WTC11 (cell line): ENCODE data around the gene WDR75. TPM values are rescaled to one million over a fixed set of nuclear protein-coding genes. Genes with fewer than 3 reads are reported as not detected.

Experiments used
- ATAC-seq: fragments of 200-7000 bp; cut with Tn5 transposase; 2 replicates; pipeline ENCODE4 v1.10.0; 2021; ENCODE audit warnings: mild to moderate bottlenecking, moderate library complexity
- CTCF ChIA-PET: fragments of 300-600 bp; sonication (Branson Sonifier 250); formaldehyde crosslinking; loops from one replicate; lab custom pipeline; 2021; ENCODE audit warnings: antibody characterized with exemption; lab: Charles Lee
- POLR2A ChIA-PET: fragments of 350-600 bp; sonication (Branson Sonifier 250); formaldehyde crosslinking; loops from one replicate; lab custom pipeline; 2021; ENCODE audit warnings: antibody characterized with exemption; lab: Charles Lee
- DNase-seq: peaks from one replicate; pipeline ENCODE4 v3.0.0; 2021; ENCODE audit warnings: low spot score
- H3K27ac Mint-ChIP-seq: 2 replicates; pipeline ENCODE4 v1.8.0; 2021; ENCODE audit warnings: mixed read lengths
- H3K27me3 Mint-ChIP-seq: 2 replicates; pipeline ENCODE4 v1.8.0; 2021; ENCODE audit warnings: low read depth, mild to moderate bottlenecking, moderate library complexity, mixed read lengths
- H3K36me3 Mint-ChIP-seq: 2 replicates; pipeline ENCODE4 v1.8.0; 2021; ENCODE audit warnings: mixed read lengths
- H3K4me1 Mint-ChIP-seq: 2 replicates; pipeline ENCODE4 v1.8.0; 2022; ENCODE audit warnings: mixed read lengths
- H3K4me3 Mint-ChIP-seq: 2 replicates; pipeline ENCODE4 v1.8.0; 2021; ENCODE audit warnings: mild to moderate bottlenecking, moderate library complexity, mixed read lengths
- H3K9me3 Mint-ChIP-seq: 2 replicates; pipeline ENCODE4 v1.8.0; 2021; ENCODE audit warnings: mixed read lengths
- CREM ChIP-seq: sonication (generic); formaldehyde crosslinking; IDR thresholded peaks from 2 replicates; pipeline ENCODE4 v1.8.1; 2022; ENCODE audit warnings: mild to moderate bottlenecking, missing genetic modification reagents, moderate library complexity
- ELF4 ChIP-seq: sonication (generic); formaldehyde crosslinking; IDR thresholded peaks from 2 replicates; pipeline ENCODE4 v1.8.1; 2022; ENCODE audit warnings: low read depth, mild to moderate bottlenecking, moderate library complexity, missing genetic modification reagents
- FOXJ3 ChIP-seq: sonication (generic); formaldehyde crosslinking; IDR thresholded peaks from 2 replicates; pipeline ENCODE4 v1.9.0; 2021; ENCODE audit warnings: missing genetic modification reagents, mild to moderate bottlenecking, borderline replicate concordance
- KAT7 ChIP-seq: sonication (generic); formaldehyde crosslinking; IDR thresholded peaks from 2 replicates; pipeline ENCODE4 v1.8.1; 2023; ENCODE audit warnings: missing genetic modification reagents, mild to moderate bottlenecking, borderline replicate concordance
- TP53 ChIP-seq: sonication (generic); formaldehyde crosslinking; IDR thresholded peaks from 2 replicates; pipeline ENCODE4 v1.8.1; 2023; ENCODE audit warnings: mild to moderate bottlenecking, missing genetic modification reagents
- ZNF138 ChIP-seq: sonication (generic); formaldehyde crosslinking; conservative IDR thresholded peaks from 2 replicates; pipeline ENCODE4 v1.8.1; 2022; ENCODE audit warnings: mild to moderate bottlenecking, moderate library complexity, missing genetic modification reagents
- ZNF263 ChIP-seq: sonication (generic); formaldehyde crosslinking; IDR thresholded peaks from 2 replicates; pipeline ENCODE4 v1.8.1; 2022; ENCODE audit warnings: low read depth, mild to moderate bottlenecking, moderate library complexity, missing genetic modification reagents
- ZNF671 ChIP-seq: fragments of 250-450 bp; sonication (Bioruptor Pico); IDR thresholded peaks from 2 replicates; pipeline ENCODE4 v1.8.0; 2021; ENCODE audit warnings: mild to moderate bottlenecking
- total RNA-seq: library from RNA; stranded (reverse); gene quantifications from 3 replicates; pipeline ENCODE4 v1.2.3, GENCODE V29; 2021
- TF ChIP-seq, protein P1 (sequence below): fragments of 250-450 bp; sonication (Bioruptor Pico); IDR thresholded peaks from 2 replicates; pipeline ENCODE4 v1.8.0; 2021; ENCODE audit warnings: mild to moderate bottlenecking
- TF ChIP-seq, protein P2 (sequence below): sonication (generic); formaldehyde crosslinking; IDR thresholded peaks from 2 replicates; pipeline ENCODE4 v1.8.1; 2023; ENCODE audit warnings: mild to moderate bottlenecking, missing genetic modification reagents, borderline replicate concordance
- TF ChIP-seq, protein P3 (sequence below): sonication (generic); formaldehyde crosslinking; IDR thresholded peaks from 2 replicates; pipeline ENCODE4 v1.8.1; 2023; ENCODE audit warnings: mild to moderate bottlenecking, missing genetic modification reagents, moderate library complexity
- TF ChIP-seq, protein P4 (sequence below): sonication (generic); formaldehyde crosslinking; IDR thresholded peaks from 2 replicates; pipeline ENCODE4 v1.8.0; 2022; ENCODE audit warnings: mild to moderate bottlenecking, missing genetic modification reagents
- TF ChIP-seq, protein P5 (sequence below): sonication (generic); formaldehyde crosslinking; IDR thresholded peaks from 2 replicates; pipeline ENCODE4 v1.8.0; 2023; ENCODE audit warnings: missing genetic modification reagents, mild to moderate bottlenecking, borderline replicate concordance
- TF ChIP-seq, protein P6 (sequence below): fragments of 250-450 bp; sonication (Bioruptor Pico); IDR thresholded peaks from 2 replicates; pipeline ENCODE4 v1.9.0; 2021; ENCODE audit warnings: moderate library complexity, mild to moderate bottlenecking, inconsistent platforms, borderline replicate concordance
- TF ChIP-seq, protein P7 (sequence below): fragments of 250-450 bp; sonication (Bioruptor Pico); IDR thresholded peaks from 2 replicates; pipeline ENCODE4 v1.9.0; 2021; ENCODE audit warnings: mild to moderate bottlenecking

WDR75 gene
- total RNA-seq, 1 experiment from 2014 or later, result 68.3 TPM

DNA sequence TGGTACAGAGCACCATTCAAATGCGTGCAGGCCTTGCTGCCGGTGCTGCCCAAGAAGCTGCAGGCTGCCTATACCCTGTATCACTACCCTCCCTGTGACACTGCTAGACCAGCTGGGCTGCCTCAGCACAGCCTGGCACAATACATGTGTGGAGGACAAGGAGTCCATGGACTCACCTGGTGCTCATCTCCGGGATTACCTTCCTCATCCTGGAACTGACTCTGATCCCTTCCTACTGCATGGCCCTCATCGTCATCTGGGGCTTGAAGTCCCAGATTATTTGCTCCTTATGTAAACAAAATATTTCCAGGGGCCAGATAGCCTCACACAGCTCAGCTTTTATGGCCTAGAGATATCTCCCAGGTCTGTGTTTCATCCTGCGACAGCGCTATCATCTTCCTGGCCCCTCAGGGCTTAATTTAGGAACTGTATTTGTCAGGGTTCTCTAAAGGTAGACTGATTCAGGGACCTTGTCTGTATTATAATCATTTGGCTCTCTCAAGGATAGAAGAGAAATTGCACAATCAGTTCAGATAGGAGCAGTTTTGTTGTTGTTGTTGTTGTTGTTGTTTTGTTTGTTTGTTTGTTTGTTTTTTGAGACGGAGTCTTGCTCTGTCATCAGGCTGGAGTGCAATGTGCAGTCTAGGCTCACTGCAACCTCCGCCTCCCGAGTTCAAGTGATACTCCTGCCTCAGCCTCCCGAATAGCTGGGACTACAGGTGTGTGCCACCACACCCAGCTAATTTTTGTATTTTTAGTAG, 42.9 kb downstream of the WDR75 start:
- CTCF ChIA-PET, result no interaction called here
- DNase-seq (no peak), ATAC-seq (peak; percentile 47)
- no peak overlapping the region for H3K27ac Mint-ChIP-seq
- H3K9me3 Mint-ChIP-seq, result no peaks in the 10 kb centered on the region
- TF ChIP-seq, protein P1, sequence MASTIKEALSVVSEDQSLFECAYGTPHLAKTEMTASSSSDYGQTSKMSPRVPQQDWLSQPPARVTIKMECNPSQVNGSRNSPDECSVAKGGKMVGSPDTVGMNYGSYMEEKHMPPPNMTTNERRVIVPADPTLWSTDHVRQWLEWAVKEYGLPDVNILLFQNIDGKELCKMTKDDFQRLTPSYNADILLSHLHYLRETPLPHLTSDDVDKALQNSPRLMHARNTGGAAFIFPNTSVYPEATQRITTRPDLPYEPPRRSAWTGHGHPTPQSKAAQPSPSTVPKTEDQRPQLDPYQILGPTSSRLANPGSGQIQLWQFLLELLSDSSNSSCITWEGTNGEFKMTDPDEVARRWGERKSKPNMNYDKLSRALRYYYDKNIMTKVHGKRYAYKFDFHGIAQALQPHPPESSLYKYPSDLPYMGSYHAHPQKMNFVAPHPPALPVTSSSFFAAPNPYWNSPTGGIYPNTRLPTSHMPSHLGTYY (CRISPR knock-in tag), result no peak
- TF ChIP-seq, protein P2, sequence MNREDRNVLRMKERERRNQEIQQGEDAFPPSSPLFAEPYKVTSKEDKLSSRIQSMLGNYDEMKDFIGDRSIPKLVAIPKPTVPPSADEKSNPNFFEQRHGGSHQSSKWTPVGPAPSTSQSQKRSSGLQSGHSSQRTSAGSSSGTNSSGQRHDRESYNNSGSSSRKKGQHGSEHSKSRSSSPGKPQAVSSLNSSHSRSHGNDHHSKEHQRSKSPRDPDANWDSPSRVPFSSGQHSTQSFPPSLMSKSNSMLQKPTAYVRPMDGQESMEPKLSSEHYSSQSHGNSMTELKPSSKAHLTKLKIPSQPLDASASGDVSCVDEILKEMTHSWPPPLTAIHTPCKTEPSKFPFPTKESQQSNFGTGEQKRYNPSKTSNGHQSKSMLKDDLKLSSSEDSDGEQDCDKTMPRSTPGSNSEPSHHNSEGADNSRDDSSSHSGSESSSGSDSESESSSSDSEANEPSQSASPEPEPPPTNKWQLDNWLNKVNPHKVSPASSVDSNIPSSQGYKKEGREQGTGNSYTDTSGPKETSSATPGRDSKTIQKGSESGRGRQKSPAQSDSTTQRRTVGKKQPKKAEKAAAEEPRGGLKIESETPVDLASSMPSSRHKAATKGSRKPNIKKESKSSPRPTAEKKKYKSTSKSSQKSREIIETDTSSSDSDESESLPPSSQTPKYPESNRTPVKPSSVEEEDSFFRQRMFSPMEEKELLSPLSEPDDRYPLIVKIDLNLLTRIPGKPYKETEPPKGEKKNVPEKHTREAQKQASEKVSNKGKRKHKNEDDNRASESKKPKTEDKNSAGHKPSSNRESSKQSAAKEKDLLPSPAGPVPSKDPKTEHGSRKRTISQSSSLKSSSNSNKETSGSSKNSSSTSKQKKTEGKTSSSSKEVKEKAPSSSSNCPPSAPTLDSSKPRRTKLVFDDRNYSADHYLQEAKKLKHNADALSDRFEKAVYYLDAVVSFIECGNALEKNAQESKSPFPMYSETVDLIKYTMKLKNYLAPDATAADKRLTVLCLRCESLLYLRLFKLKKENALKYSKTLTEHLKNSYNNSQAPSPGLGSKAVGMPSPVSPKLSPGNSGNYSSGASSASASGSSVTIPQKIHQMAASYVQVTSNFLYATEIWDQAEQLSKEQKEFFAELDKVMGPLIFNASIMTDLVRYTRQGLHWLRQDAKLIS (CRISPR knock-in tag), result no peak
- TF ChIP-seq, protein P3, sequence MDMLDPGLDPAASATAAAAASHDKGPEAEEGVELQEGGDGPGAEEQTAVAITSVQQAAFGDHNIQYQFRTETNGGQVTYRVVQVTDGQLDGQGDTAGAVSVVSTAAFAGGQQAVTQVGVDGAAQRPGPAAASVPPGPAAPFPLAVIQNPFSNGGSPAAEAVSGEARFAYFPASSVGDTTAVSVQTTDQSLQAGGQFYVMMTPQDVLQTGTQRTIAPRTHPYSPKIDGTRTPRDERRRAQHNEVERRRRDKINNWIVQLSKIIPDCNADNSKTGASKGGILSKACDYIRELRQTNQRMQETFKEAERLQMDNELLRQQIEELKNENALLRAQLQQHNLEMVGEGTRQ (CRISPR knock-in tag), result no peak
- TF ChIP-seq ELF4 (no peak), ZNF671 (CRISPR knock-in tag) (no peak), CREM (no peak), FOXJ3 (no peak), TP53 (CRISPR knock-in tag) (no peak)
- TF ChIP-seq, protein P4, sequence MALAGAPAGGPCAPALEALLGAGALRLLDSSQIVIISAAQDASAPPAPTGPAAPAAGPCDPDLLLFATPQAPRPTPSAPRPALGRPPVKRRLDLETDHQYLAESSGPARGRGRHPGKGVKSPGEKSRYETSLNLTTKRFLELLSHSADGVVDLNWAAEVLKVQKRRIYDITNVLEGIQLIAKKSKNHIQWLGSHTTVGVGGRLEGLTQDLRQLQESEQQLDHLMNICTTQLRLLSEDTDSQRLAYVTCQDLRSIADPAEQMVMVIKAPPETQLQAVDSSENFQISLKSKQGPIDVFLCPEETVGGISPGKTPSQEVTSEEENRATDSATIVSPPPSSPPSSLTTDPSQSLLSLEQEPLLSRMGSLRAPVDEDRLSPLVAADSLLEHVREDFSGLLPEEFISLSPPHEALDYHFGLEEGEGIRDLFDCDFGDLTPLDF (CRISPR knock-in tag), result no peak
- TF ChIP-seq, protein P5, sequence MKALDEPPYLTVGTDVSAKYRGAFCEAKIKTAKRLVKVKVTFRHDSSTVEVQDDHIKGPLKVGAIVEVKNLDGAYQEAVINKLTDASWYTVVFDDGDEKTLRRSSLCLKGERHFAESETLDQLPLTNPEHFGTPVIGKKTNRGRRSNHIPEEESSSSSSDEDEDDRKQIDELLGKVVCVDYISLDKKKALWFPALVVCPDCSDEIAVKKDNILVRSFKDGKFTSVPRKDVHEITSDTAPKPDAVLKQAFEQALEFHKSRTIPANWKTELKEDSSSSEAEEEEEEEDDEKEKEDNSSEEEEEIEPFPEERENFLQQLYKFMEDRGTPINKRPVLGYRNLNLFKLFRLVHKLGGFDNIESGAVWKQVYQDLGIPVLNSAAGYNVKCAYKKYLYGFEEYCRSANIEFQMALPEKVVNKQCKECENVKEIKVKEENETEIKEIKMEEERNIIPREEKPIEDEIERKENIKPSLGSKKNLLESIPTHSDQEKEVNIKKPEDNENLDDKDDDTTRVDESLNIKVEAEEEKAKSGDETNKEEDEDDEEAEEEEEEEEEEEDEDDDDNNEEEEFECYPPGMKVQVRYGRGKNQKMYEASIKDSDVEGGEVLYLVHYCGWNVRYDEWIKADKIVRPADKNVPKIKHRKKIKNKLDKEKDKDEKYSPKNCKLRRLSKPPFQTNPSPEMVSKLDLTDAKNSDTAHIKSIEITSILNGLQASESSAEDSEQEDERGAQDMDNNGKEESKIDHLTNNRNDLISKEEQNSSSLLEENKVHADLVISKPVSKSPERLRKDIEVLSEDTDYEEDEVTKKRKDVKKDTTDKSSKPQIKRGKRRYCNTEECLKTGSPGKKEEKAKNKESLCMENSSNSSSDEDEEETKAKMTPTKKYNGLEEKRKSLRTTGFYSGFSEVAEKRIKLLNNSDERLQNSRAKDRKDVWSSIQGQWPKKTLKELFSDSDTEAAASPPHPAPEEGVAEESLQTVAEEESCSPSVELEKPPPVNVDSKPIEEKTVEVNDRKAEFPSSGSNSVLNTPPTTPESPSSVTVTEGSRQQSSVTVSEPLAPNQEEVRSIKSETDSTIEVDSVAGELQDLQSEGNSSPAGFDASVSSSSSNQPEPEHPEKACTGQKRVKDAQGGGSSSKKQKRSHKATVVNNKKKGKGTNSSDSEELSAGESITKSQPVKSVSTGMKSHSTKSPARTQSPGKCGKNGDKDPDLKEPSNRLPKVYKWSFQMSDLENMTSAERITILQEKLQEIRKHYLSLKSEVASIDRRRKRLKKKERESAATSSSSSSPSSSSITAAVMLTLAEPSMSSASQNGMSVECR (CRISPR knock-in tag), result no peak
- TF ChIP-seq, protein P6, sequence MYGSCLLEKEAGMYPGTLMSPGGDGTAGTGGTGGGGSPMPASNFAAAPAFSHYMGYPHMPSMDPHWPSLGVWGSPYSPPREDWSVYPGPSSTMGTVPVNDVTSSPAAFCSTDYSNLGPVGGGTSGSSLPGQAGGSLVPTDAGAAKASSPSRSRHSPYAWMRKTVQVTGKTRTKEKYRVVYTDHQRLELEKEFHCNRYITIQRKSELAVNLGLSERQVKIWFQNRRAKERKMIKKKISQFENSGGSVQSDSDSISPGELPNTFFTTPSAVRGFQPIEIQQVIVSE (CRISPR knock-in tag), result no peak
- TF ChIP-seq, all 79 proteins: peak for 0
- Mint-ChIP-seq H3K27me3 (no peaks in the 10 kb centered on the region), H3K36me3 (no peaks in the 10 kb centered on the region), H3K4me1 (no peaks in the 10 kb centered on the region), H3K4me3 (no peak overlapping the region)
- POLR2A ChIA-PET, result no interaction called here

DNA sequence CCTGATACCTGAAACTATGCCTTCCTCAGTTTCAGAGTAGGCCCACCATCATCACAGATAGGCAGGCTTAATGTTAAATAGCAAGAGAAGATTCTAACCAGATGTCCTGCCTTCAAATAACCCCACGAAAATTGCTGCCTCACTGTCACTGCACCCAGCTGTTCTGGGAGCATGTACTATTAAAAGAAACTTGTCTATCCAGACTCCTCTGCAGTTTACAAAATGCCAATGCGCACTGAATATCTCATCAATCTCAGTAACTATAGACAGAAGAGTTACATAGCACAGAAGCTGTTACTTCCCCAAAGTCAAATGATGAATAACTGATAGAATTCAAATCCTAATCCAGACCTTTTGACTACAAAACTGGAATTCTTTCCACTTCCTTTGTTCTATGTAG, 43.9 kb downstream of the WDR75 start:
- CTCF ChIA-PET, result no interaction called here
- H3K36me3 Mint-ChIP-seq, result no peaks in the 10 kb centered on the region
- POLR2A ChIA-PET, result no interaction called here
- DNase-seq (no peak), ATAC-seq (no peak)
- no peaks in the 10 kb centered on the region for H3K27me3 Mint-ChIP-seq
- no peaks in the 10 kb centered on the region for H3K4me1 Mint-ChIP-seq
- TF ChIP-seq ZNF671 (CRISPR knock-in tag), result no peak
- no peak for TF ChIP-seq KAT7 (CRISPR knock-in tag)
- TF ChIP-seq ZNF263 (CRISPR knock-in tag), result no peak
- TF ChIP-seq ZNF138 (CRISPR knock-in tag), result no peak
- TF ChIP-seq, protein P7, sequence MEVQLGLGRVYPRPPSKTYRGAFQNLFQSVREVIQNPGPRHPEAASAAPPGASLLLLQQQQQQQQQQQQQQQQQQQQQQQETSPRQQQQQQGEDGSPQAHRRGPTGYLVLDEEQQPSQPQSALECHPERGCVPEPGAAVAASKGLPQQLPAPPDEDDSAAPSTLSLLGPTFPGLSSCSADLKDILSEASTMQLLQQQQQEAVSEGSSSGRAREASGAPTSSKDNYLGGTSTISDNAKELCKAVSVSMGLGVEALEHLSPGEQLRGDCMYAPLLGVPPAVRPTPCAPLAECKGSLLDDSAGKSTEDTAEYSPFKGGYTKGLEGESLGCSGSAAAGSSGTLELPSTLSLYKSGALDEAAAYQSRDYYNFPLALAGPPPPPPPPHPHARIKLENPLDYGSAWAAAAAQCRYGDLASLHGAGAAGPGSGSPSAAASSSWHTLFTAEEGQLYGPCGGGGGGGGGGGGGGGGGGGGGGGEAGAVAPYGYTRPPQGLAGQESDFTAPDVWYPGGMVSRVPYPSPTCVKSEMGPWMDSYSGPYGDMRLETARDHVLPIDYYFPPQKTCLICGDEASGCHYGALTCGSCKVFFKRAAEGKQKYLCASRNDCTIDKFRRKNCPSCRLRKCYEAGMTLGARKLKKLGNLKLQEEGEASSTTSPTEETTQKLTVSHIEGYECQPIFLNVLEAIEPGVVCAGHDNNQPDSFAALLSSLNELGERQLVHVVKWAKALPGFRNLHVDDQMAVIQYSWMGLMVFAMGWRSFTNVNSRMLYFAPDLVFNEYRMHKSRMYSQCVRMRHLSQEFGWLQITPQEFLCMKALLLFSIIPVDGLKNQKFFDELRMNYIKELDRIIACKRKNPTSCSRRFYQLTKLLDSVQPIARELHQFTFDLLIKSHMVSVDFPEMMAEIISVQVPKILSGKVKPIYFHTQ (CRISPR knock-in tag), result no peak
- no peak overlapping the region for H3K27ac Mint-ChIP-seq
- H3K9me3 Mint-ChIP-seq, result no peaks in the 10 kb centered on the region
- no peak overlapping the region for H3K4me3 Mint-ChIP-seq
